GM23338 (cell line): ENCODE results near the gene USPL1. TPM values are rescaled to one million over a fixed set of nuclear protein-coding genes. Genes with fewer than 3 reads are reported as not detected.

Experiments used
- ATAC-seq: fragments of 200-7000 bp; cut with Tn5 transposase; 3 replicates; pipeline ENCODE4 v1.9.1; 2020
- DNase-seq: peaks from one replicate; pipeline ENCODE4 v3.0.0-alpha.2; 2015; ENCODE audit warnings: low spot score
- H2AFZ ChIP-seq: fragments of 200-600 bp; sonication (generic); 2 replicates; pipeline ENCODE4 v1.8.0; 2016; ENCODE audit warnings: antibody characterized with exemption, mild to moderate bottlenecking, moderate library complexity
- H3F3A ChIP-seq: fragments of 200-600 bp; sonication (generic); replicated peaks from 2 replicates; pipeline ENCODE4 v1.8.0; 2017; ENCODE audit warnings: antibody characterized with exemption, mixed run types, low read depth
- H3K27ac ChIP-seq: fragments of 200-600 bp; sonication (generic); 2 replicates; pipeline ENCODE4 v1.6.1; 2016; ENCODE audit warnings: low read depth
- H3K27me3 ChIP-seq: fragments of 200-600 bp; sonication (generic); 2 replicates; pipeline ENCODE4 v1.8.0; 2016; ENCODE audit warnings: mild to moderate bottlenecking, mixed run types, moderate library complexity; ENCODE audit not compliant: insufficient read depth
- H3K36me3 ChIP-seq: fragments of 200-600 bp; sonication (generic); 2 replicates; pipeline ENCODE4 v1.8.0; 2016; ENCODE audit warnings: mild to moderate bottlenecking; ENCODE audit not compliant: insufficient read depth
- H3K4me1 ChIP-seq: fragments of 200-600 bp; sonication (generic); 2 replicates; pipeline ENCODE4 v1.8.0; 2016; ENCODE audit warnings: mild to moderate bottlenecking, moderate library complexity; ENCODE audit not compliant: insufficient read depth
- H3K4me2 ChIP-seq: fragments of 200-600 bp; sonication (generic); 2 replicates; pipeline ENCODE4 v1.7.1; 2017; ENCODE audit warnings: mixed run types
- H3K4me3 ChIP-seq: fragments of 200-600 bp; sonication (generic); 2 replicates; pipeline ENCODE4 v1.6.1; 2016; ENCODE audit warnings: mixed run types
- H3K79me2 ChIP-seq: fragments of 200-600 bp; sonication (generic); replicated peaks from 2 replicates; pipeline ENCODE4 v1.8.0; 2017; ENCODE audit warnings: mild to moderate bottlenecking; ENCODE audit not compliant: insufficient read depth
- H3K9me2 ChIP-seq: fragments of 200-600 bp; sonication (generic); 2 replicates; pipeline ENCODE4 v1.8.0; 2017; ENCODE audit not compliant: insufficient read depth
- H4K20me1 ChIP-seq: fragments of 200-600 bp; sonication (generic); replicated peaks from 2 replicates; pipeline ENCODE4 v1.8.0; 2017; ENCODE audit warnings: mild to moderate bottlenecking; ENCODE audit not compliant: insufficient read depth
- H3K27ac Mint-ChIP-seq: 2 replicates; pipeline ENCODE4 v1.8.0; 2020; ENCODE audit warnings: inconsistent platforms, mild to moderate bottlenecking, moderate library complexity, mixed read lengths
- H3K27me3 Mint-ChIP-seq: 3 replicates; pipeline ENCODE4 v1.8.0; 2022; ENCODE audit warnings: low read depth, mild to moderate bottlenecking, moderate library complexity, mixed read lengths, inconsistent platforms; ENCODE audit not compliant: insufficient read depth, poor library complexity
- H3K36me3 Mint-ChIP-seq: 3 replicates; pipeline ENCODE4 v1.8.0; 2021; ENCODE audit warnings: low read depth, mild to moderate bottlenecking, inconsistent platforms, moderate library complexity, mixed read lengths
- H3K4me1 Mint-ChIP-seq: 3 replicates; pipeline ENCODE4 v1.8.0; 2020; ENCODE audit warnings: mild to moderate bottlenecking, inconsistent platforms, mixed read lengths
- H3K4me3 Mint-ChIP-seq: 3 replicates; pipeline ENCODE4 v1.8.0; 2021; ENCODE audit warnings: moderate library complexity, mild to moderate bottlenecking, inconsistent platforms, mixed read lengths
- H3K9me3 Mint-ChIP-seq: 3 replicates; pipeline ENCODE4 v1.8.0; 2020; ENCODE audit warnings: moderate library complexity, mild to moderate bottlenecking, inconsistent platforms, mixed read lengths
- NANOG ChIP-seq: IDR thresholded peaks from 2 replicates; pipeline ENCODE4 v1.6.1; 2016; ENCODE audit warnings: antibody characterized with exemption, borderline replicate concordance
- polyA plus RNA-seq: library from polyadenylated mRNA; unstranded; fragments of >200 nt; fragmentation: Nextera tagmentation; extraction: Ambion mirVana; gene quantifications from 2 replicates; pipeline ENCODE4 v1.2.1, GENCODE V29; 2016
- total RNA-seq: library from RNA; depleted of rRNA; stranded (reverse); fragments of >200 nt; shearing (Covaris generic); gene quantifications from 2 replicates; pipeline ENCODE4 v1.2.3, GENCODE V29; 2014
- TF ChIP-seq, protein P1 (sequence below): IDR thresholded peaks from one replicate; pipeline ENCODE4 v1.6.1; 2018; ENCODE audit warnings: antibody characterized with exemption; ENCODE audit not compliant: unreplicated experiment
- TF ChIP-seq, protein P2 (sequence below): fragments of 250-450 bp; sonication (Bioruptor Pico); IDR thresholded peaks from 2 replicates; pipeline ENCODE4 v1.5.0; 2020; ENCODE audit warnings: mild to moderate bottlenecking, moderate library complexity
- TF ChIP-seq, protein P3 (sequence below), 2 experiments: fragments of 200-600 bp in 1 of 2; sonication (generic) in 1 of 2; conservative IDR thresholded peaks; 2 replicates each; pipeline versions ENCODE4 v1.5.1 to v1.6.1; 2016 to 2017; ENCODE audit warnings: antibody characterized with exemption in 2 of 2, low read depth in 2 of 2, mild to moderate bottlenecking in 2 of 2, moderate library complexity in 1 of 2

Gene USPL1
- total and polyA plus RNA-seq, 2 experiments from 2014 or later, result 12.4 to 24.1 TPM

DNA sequence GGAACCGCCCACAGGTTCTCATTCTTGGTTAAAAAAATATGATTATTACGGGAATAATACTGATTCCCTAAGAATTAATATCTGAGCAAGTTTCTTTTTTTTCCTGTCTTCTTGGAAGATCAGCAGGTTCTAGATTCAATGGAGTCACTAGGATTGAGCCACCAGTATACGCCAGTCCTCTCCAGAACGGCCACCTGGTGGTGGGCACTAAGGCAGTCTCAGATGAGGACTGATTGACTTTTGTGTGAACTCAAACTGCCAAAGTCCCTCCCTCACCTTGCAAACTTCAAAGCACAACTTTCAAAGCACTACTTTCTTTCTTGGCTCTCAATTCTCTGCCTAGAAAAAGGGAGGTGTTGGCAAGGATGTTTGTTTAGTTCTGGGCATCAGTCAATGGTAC lies 84.3 kb downstream of the USPL1 start:
- no peak overlapping the region for H3K27ac Mint-ChIP-seq
- TF ChIP-seq, protein P1, sequence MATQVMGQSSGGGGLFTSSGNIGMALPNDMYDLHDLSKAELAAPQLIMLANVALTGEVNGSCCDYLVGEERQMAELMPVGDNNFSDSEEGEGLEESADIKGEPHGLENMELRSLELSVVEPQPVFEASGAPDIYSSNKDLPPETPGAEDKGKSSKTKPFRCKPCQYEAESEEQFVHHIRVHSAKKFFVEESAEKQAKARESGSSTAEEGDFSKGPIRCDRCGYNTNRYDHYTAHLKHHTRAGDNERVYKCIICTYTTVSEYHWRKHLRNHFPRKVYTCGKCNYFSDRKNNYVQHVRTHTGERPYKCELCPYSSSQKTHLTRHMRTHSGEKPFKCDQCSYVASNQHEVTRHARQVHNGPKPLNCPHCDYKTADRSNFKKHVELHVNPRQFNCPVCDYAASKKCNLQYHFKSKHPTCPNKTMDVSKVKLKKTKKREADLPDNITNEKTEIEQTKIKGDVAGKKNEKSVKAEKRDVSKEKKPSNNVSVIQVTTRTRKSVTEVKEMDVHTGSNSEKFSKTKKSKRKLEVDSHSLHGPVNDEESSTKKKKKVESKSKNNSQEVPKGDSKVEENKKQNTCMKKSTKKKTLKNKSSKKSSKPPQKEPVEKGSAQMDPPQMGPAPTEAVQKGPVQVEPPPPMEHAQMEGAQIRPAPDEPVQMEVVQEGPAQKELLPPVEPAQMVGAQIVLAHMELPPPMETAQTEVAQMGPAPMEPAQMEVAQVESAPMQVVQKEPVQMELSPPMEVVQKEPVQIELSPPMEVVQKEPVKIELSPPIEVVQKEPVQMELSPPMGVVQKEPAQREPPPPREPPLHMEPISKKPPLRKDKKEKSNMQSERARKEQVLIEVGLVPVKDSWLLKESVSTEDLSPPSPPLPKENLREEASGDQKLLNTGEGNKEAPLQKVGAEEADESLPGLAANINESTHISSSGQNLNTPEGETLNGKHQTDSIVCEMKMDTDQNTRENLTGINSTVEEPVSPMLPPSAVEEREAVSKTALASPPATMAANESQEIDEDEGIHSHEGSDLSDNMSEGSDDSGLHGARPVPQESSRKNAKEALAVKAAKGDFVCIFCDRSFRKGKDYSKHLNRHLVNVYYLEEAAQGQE, result no peak
- TF ChIP-seq, protein P2, sequence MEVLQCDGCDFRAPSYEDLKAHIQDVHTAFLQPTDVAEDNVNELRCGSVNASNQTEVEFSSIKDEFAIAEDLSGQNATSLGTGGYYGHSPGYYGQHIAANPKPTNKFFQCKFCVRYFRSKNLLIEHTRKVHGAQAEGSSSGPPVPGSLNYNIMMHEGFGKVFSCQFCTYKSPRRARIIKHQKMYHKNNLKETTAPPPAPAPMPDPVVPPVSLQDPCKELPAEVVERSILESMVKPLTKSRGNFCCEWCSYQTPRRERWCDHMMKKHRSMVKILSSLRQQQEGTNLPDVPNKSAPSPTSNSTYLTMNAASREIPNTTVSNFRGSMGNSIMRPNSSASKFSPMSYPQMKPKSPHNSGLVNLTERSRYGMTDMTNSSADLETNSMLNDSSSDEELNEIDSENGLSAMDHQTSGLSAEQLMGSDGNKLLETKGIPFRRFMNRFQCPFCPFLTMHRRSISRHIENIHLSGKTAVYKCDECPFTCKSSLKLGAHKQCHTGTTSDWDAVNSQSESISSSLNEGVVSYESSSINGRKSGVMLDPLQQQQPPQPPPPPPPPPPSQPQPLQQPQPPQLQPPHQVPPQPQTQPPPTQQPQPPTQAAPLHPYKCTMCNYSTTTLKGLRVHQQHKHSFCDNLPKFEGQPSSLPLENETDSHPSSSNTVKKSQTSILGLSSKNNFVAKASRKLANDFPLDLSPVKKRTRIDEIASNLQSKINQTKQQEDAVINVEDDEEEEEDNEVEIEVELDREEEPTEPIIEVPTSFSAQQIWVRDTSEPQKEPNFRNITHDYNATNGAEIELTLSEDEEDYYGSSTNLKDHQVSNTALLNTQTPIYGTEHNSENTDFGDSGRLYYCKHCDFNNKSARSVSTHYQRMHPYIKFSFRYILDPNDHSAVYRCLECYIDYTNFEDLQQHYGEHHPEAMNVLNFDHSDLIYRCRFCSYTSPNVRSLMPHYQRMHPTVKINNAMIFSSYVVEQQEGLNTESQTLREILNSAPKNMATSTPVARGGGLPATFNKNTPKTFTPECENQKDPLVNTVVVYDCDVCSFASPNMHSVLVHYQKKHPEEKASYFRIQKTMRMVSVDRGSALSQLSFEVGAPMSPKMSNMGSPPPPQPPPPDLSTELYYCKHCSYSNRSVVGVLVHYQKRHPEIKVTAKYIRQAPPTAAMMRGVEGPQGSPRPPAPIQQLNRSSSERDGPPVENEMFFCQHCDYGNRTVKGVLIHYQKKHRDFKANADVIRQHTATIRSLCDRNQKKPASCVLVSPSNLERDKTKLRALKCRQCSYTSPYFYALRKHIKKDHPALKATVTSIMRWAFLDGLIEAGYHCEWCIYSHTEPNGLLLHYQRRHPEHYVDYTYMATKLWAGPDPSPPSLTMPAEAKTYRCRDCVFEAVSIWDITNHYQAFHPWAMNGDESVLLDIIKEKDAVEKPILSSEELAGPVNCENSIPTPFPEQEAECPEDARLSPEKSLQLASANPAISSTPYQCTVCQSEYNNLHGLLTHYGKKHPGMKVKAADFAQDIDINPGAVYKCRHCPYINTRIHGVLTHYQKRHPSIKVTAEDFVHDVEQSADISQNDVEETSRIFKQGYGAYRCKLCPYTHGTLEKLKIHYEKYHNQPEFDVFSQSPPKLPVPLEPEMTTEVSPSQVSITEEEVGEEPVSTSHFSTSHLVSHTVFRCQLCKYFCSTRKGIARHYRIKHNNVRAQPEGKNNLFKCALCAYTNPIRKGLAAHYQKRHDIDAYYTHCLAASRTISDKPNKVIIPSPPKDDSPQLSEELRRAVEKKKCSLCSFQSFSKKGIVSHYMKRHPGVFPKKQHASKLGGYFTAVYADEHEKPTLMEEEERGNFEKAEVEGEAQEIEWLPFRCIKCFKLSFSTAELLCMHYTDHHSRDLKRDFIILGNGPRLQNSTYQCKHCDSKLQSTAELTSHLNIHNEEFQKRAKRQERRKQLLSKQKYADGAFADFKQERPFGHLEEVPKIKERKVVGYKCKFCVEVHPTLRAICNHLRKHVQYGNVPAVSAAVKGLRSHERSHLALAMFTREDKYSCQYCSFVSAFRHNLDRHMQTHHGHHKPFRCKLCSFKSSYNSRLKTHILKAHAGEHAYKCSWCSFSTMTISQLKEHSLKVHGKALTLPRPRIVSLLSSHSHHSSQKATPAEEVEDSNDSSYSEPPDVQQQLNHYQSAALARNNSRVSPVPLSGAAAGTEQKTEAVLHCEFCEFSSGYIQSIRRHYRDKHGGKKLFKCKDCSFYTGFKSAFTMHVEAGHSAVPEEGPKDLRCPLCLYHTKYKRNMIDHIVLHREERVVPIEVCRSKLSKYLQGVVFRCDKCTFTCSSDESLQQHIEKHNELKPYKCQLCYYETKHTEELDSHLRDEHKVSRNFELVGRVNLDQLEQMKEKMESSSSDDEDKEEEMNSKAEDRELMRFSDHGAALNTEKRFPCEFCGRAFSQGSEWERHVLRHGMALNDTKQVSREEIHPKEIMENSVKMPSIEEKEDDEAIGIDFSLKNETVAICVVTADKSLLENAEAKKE (CRISPR knock-in tag), result no peak
- no peak for TF ChIP-seq NANOG
- TF ChIP-seq, protein P3, sequence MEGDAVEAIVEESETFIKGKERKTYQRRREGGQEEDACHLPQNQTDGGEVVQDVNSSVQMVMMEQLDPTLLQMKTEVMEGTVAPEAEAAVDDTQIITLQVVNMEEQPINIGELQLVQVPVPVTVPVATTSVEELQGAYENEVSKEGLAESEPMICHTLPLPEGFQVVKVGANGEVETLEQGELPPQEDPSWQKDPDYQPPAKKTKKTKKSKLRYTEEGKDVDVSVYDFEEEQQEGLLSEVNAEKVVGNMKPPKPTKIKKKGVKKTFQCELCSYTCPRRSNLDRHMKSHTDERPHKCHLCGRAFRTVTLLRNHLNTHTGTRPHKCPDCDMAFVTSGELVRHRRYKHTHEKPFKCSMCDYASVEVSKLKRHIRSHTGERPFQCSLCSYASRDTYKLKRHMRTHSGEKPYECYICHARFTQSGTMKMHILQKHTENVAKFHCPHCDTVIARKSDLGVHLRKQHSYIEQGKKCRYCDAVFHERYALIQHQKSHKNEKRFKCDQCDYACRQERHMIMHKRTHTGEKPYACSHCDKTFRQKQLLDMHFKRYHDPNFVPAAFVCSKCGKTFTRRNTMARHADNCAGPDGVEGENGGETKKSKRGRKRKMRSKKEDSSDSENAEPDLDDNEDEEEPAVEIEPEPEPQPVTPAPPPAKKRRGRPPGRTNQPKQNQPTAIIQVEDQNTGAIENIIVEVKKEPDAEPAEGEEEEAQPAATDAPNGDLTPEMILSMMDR (conservative IDR thresholded peaks at IDR 0.05; ENCODE audit: low read depth in 2 of 2), result peak; percentile 19 to 42
- H3K4me1 Mint-ChIP-seq, result peaks cover 11% of the 10 kb centered on the region
- H3K9me2 ChIP-seq, result peaks cover 5% of the 10 kb centered on the region; the same call in 1 of the 2 replicates
- no peak overlapping the region for H3K4me3 Mint-ChIP-seq
- no peaks in the 10 kb centered on the region for H3K9me3 Mint-ChIP-seq
- H3F3A ChIP-seq, result no peaks in the 10 kb centered on the region
- H3K27me3 ChIP-seq, result no peaks in the 10 kb centered on the region
- H3K79me2 ChIP-seq, result no peaks in the 10 kb centered on the region
- H2AFZ ChIP-seq, result no peak overlapping the region
- H3K4me1 ChIP-seq, result peaks cover 3% of the 10 kb centered on the region; the same call in 1 of the 2 replicates
- ATAC-seq (peak; percentile 32; the same call in 1 of the 3 replicates), DNase-seq (no peak)
- H3K36me3 ChIP-seq, result no peaks in the 10 kb centered on the region
- H3K27me3 Mint-ChIP-seq, result peaks cover 4% of the 10 kb centered on the region
- no peak overlapping the region for H3K4me3 ChIP-seq
- no peak overlapping the region for H3K4me2 ChIP-seq
- H4K20me1 ChIP-seq, result no peaks in the 10 kb centered on the region
- H3K36me3 Mint-ChIP-seq, result no peaks in the 10 kb centered on the region
- H3K27ac ChIP-seq, result no peak overlapping the region
